Gastroesophageal sphincter (tissue), 4 donors: Measurements from ENCODE around the gene COQ4. TPM values are rescaled to one million over a fixed set of nuclear protein-coding genes. Genes with fewer than 3 reads are reported as not detected.

ENCODE experiments used
- ATAC-seq: fragments of 150-250 bp; one replicate; pipeline ENCODE4 v1.9.1; 2016; ENCODE audit warnings: mild to moderate bottlenecking, moderate library complexity
- H3K27ac ChIP-seq, 4 donors: fragments of 200-600 bp; sonication (generic) in 3 of 4; 1 replicate in 3 of 4; 2 replicates in 1 of 4; pipeline ENCODE4 v1.5.1; 2016 to 2019
- H3K27me3 ChIP-seq: fragments of 200-600 bp; sonication (generic); one replicate; pipeline ENCODE4 v1.5.1; 2019
- H3K36me3 ChIP-seq, 2 donors: fragments of 200-600 bp; sonication (generic); one replicate each; pipeline ENCODE4 v1.5.1; 2019; ENCODE audit warnings: control low read depth in 1 of 2
- H3K4me1 ChIP-seq, 3 donors: fragments of 200-600 bp; sonication (generic); 1 replicate in 2 of 3; 2 replicates in 1 of 3; pipeline ENCODE4 v1.5.1; 2016 to 2019; ENCODE audit warnings: control low read depth in 2 of 3
- H3K4me3 ChIP-seq, 2 donors: fragments of 200-600 bp; sonication (generic); one replicate each; pipeline ENCODE4 v1.5.1; 2019; ENCODE audit warnings: mild to moderate bottlenecking in 1 of 2, moderate library complexity in 1 of 2
- H3K9me3 ChIP-seq, 3 donors: fragments of 200-600 bp; sonication (generic); one replicate each; pipeline ENCODE4 v1.5.1; 2017 to 2019; ENCODE audit warnings: control low read depth in 2 of 3
- CTCF ChIP-seq, 4 experiments: fragments of 200-600 bp in 2 of 4; fragments of 450-650 bp in 2 of 4; sonication (generic) in 1 of 4; IDR thresholded peaks; one replicate each; pipeline ENCODE4 v1.5.1; 2017 to 2019; ENCODE audit warnings: antibody characterized with exemption in 4 of 4, mild to moderate bottlenecking in 2 of 4, moderate library complexity in 2 of 4
- EP300 ChIP-seq: sonication (generic); formaldehyde crosslinking; IDR thresholded peaks from one replicate; pipeline ENCODE4 v1.6.1; 2017; ENCODE audit warnings: antibody characterized with exemption, mild to moderate bottlenecking
- POLR2A ChIP-seq, 2 donors: fragments of 450-650 bp; IDR thresholded peaks; one replicate each; pipeline ENCODE4 v1.6.1; 2017; ENCODE audit warnings: antibody characterized with exemption in 2 of 2, mild to moderate bottlenecking in 2 of 2, moderate library complexity in 1 of 2
- POLR2AphosphoS5 ChIP-seq: sonication (generic); formaldehyde crosslinking; IDR thresholded peaks from one replicate; pipeline ENCODE4 v1.6.1; 2017; ENCODE audit warnings: antibody characterized with exemption
- WGBS, 2 donors: methylation state at CpG; one replicate each; pipeline ENCODE4 v1.1.5; 2018; ENCODE audit warnings: low coverage in 1 of 2; 5-methylcytosine and 5-hydroxymethylcytosine counted together
- total RNA-seq, 4 donors: library from RNA; depleted of rRNA; stranded (reverse); fragments of >200 nt; gene quantifications; one replicate each; pipeline ENCODE4 v1.1.0, GENCODE V29; 2016

Gene COQ4
- total RNA-seq, 4 donors from 2014 or later: 25.8 to 40.5 (median 31.8) TPM

GRCh38 chr9:128286440-128286839 lies 36.2 kb upstream of the COQ4 start:
- H3K9me3 ChIP-seq: no peaks in the 10 kb centered on the region
- 45% methylated on average over 5 of the region's 6 CpGs; no CpG with 5 or more reads in 1 of the 2 donors for WGBS, 2 donors
- ATAC-seq: peak; percentile 48

GRCh38 chr9:128288273-128289004 lies 34.2 kb upstream of the COQ4 start:
- no peak for ATAC-seq
- TF ChIP-seq POLR2A (IDR thresholded peaks at IDR 0.05) (no peak), POLR2AphosphoS5 (no peak), EP300 (no peak), CTCF (IDR thresholded peaks at IDR 0.05) (no peak)
- Histone ChIP-seq H3K36me3 (peaks cover 0 to 59% of the 10 kb centered on the region in 2 donors), H3K27me3 (no peaks in the 10 kb centered on the region), H3K9me3 (no peaks in the 10 kb centered on the region), H3K4me1 (peaks cover 0 to 8% (median 0%) of the 10 kb centered on the region in 3 donors), H3K27ac (no peak overlapping the region), H3K4me3 (no peak overlapping the region)
- WGBS, 2 donors: 80 to 83% methylated on average over 3 to 5 of the region's 11 CpGs

More at GRCh38 chr9:128286440-128286839, 36.2 kb upstream of the COQ4 start:
- H3K36me3 ChIP-seq: peaks cover 0 to 52% of the 10 kb centered on the region in 2 donors
- H3K4me3 ChIP-seq: no peak overlapping the region
- TF ChIP-seq CTCF (IDR thresholded peaks at IDR 0.05): no peak
- no peak for TF ChIP-seq POLR2A (IDR thresholded peaks at IDR 0.05)
- no peak for TF ChIP-seq EP300
- no peak for TF ChIP-seq POLR2AphosphoS5
- no peaks in the 10 kb centered on the region for H3K27me3 ChIP-seq
- H3K27ac ChIP-seq: no peak overlapping the region
- H3K4me1 ChIP-seq: peaks cover 0 to 8% (median 0%) of the 10 kb centered on the region in 3 donors

GRCh38 chr9:128292009-128292408 lies 30.6 kb upstream of the COQ4 start:
- 82 to 100% methylated on average over 2 to 3 of the region's 3 CpGs for WGBS, 2 donors
- ATAC-seq: no peak
- H3K27me3 ChIP-seq: no peaks in the 10 kb centered on the region
- H3K4me3 ChIP-seq: no peak overlapping the region
- H3K27ac ChIP-seq: no peak overlapping the region
- peaks cover 0 to 6% (median 0%) of the 10 kb centered on the region in 3 donors for H3K4me1 ChIP-seq
- TF ChIP-seq POLR2AphosphoS5 (no peak), POLR2A (IDR thresholded peaks at IDR 0.05) (no peak), CTCF (IDR thresholded peaks at IDR 0.05) (no peak), EP300 (no peak)
- no peaks in the 10 kb centered on the region for H3K9me3 ChIP-seq
- H3K36me3 ChIP-seq: peaks cover 0 to 47% of the 10 kb centered on the region in 2 donors

- WGBS, 2 donors: 92 to 95% methylated on average over 2 to 3 of the region's 4 CpGs
- Histone ChIP-seq H3K4me3 (no peak overlapping the region), H3K27ac (no peak overlapping the region), H3K27me3 (no peaks in the 10 kb centered on the region), H3K4me1 (peaks cover 0 to 6% (median 0%) of the 10 kb centered on the region in 3 donors), H3K36me3 (peaks cover 0 to 37% of the 10 kb centered on the region in 2 donors), H3K9me3 (no peaks in the 10 kb centered on the region)
- TF ChIP-seq POLR2A (IDR thresholded peaks at IDR 0.05): no peak
- TF ChIP-seq EP300: no peak
- no peak for TF ChIP-seq CTCF (IDR thresholded peaks at IDR 0.05)
- no peak for TF ChIP-seq POLR2AphosphoS5
- ATAC-seq: no peak
These were observed 29.5 kb upstream of the COQ4 start for GRCh38 chr9:128293091-128293490.

- ATAC-seq: no peak
- Histone ChIP-seq H3K27me3 (no peaks in the 10 kb centered on the region), H3K4me3 (no peak overlapping the region), H3K9me3 (no peaks in the 10 kb centered on the region), H3K4me1 (peaks cover 0 to 6% (median 0%) of the 10 kb centered on the region in 3 donors), H3K36me3 (peaks cover 0 to 27% of the 10 kb centered on the region in 2 donors), H3K27ac (no peak overlapping the region)
- no peak for TF ChIP-seq CTCF (IDR thresholded peaks at IDR 0.05)
- TF ChIP-seq EP300: no peak
- TF ChIP-seq POLR2AphosphoS5: no peak
- TF ChIP-seq POLR2A (IDR thresholded peaks at IDR 0.05): no peak
- 72% methylated on average over 3 of the region's 4 CpGs; no CpG with 5 or more reads in 1 of the 2 donors for WGBS, 2 donors
These were observed 28.5 kb upstream of the COQ4 start for GRCh38 chr9:128294142-128294541.
